ENCODE results near the gene WDR7.
"Not testable (repeated sequence)": the region's sequence is repeated elsewhere in the genome, so short reads cannot be mapped to it uniquely, and the experiment has no call there.

Gene WDR7

DNA sequence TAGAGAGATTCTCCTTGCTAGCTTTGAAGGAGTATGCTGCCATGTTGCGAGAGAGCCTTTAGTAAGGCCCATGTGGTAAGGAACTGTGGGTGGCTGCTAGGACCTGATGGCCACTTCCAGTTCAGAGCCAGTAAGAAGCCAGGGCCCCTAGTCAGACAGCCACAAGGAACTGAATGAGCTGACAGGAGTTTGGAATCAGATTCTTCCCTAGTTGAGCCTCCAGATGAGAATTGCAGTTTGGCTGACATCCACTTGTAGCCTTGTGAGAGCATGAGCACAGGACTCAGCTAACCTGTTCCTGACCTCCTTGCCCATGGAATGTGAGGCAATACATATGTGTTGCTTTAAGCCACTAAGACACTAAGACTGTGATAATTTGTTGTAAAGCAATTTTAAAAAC, 1.2 kb upstream of the WDR7 start:
- intact Hi-C loops (cut with DNase I), result no loop called here
- no peak for DNase-seq

DNA sequence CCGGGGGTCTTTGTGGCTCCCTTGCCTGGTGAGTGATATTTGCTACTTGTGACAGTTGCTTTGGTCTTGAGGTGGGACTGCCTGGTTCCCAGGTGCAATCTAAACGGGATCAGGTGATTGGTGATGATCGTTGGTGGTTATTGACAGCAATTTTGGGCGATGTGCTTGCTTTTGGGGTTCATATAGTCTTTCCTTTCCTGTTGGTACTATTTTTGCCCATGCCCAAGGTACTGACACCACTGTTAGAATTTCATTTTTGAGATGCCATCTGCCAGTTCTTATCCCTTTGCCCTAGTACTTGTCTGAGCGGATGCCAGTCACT, 573 bp downstream of the WDR7 start:
- intact Hi-C loops (cut with DNase I), result loop anchor here (1.0 kb wide), 1 partner anchor 13 kb away; the partner anchor contains the start of gene TXNL1
- DNase-seq, result no peak

DNA sequence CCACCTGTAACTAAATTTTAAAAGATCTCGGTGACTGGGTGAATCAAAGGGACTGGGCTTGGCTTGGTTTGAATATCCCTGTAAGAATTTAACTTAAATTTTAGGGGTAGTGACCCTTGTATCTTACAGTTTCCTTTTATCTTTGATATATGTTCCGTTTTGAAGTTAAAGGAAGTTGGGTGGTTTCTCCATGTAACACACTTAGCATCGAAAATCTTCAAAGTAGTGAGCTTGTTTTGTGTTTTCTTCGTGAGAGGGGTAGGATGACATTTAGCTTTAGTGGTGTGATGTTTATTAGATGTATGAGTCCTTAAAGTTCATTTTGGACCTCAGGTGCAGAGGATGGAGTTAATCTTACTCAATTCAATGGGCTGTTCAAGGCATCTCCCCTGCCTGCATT, 1.6 kb downstream of the WDR7 start:
- DNase-seq, result no peak
- intact Hi-C loops (cut with DNase I), result no loop called here

DNA sequence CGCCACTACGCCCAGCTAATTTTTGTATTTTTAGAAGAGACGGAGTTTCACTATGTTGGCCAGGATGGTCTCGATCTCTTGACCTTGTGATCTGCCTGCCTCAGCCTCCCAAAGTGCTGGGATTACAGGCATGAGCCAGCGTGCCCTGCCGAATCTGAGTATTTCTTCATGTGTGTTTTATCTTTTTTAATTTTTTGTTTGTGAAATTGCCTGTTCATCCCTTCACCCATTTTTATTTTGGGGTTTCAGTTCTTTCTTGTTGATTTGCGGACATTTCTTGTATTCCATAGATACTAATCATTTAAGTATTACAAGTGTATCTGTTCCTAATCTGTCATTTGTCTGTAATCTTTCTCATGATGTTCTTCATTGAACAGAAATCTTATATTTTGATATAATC, 3.1 kb downstream of the WDR7 start:
- intact Hi-C loops (cut with DNase I); DNase-seq: not testable (repeated sequence)

DNA sequence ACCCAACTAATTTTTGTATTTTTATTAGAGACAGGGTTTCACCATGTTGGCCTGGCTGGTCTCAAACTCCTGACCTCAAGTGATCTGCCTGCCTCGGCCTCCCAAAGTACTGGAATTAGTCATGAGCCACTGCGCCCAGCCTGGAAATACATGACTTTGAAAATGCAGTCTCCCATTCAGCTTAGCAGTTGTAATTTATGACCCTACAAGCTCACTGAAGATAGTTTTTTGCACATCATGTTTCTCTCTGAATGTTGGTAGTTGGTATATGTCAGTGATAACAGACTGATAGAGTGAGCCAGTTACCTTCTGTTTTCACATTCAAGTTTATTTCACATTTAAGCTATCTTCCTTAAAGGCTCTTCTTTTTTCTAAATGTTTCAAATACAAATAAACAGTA, 7.1 kb downstream of the WDR7 start:
- no peak for DNase-seq

DNA sequence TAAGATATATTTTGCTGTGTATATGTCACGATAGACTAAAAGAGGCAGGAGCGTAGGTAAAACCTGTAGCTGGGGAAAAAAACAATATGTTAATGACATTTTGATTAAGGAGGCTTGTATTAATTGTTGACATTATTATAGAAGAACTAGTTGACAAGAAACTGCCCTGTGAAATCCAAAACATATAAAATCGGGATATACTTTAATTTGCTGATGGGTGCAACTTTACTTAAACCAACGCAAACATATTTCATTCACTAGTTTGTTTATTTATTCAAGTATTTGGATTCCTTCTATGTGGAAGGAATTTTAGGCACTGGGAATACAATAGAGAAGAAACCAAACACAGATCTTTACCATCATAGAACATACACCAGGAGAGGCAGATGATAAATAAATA, 8.0 kb downstream of the WDR7 start:
- intact Hi-C loops (cut with DNase I), result no loop called here
- DNase-seq, result no peak

More for the DNA sequence above, 7.1 kb downstream of the WDR7 start:
- intact Hi-C loops (cut with DNase I), result no loop called here

DNA sequence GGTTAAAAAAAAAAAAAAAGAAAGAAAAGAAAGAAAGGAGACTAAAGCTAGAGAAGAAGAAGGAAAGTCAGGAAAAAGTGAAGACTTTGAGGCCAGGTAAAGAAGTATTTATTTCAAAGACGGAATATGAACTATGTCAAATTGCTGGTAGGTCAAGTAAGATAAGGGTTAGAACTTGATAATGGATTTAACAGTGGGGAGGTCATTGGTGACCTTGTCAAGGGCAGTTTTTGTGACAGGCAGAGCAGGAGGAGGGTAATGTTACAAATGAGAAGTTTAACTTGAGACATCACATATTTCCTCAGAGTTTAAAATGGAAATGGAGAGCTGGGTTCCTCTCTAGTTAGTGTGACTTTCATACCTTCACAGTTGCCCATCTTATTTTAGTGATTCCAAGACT, 9.5 kb downstream of the WDR7 start:
- DNase-seq, result no peak
- intact Hi-C loops (cut with DNase I), result no loop called here

DNA sequence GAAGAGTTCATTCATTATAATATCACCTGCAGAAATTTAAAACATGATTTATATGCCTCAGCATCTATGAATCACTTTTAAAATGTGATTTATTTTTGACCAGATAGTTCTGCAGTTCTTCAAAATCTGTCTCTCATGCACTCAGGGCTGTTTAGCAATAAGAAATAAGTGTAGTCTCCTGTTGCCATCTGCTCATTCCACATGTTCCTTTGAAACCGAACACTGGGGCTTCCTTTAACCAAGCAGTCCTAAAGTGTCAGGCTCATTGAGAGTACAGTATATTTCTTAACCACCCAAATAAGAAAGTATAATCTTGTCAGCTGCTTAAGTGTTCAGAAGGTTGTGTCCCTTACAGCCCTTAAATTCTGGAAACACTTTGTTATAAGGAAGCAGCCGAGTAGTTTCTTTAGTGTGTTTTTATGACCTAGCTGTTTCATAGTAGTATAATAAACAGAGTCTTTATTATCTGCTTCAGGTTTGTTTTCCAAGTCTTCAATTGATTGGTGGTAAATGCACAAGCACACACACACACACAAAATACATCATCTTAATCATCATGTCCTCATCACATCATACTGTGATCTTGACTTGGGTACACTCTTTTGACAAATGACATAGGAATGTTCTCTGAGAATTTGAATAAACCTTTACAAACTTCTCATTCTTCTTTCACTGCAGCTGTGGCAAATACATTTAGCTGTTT, 10.4 kb downstream of the WDR7 start:
- intact Hi-C loops (cut with DNase I), result no loop called here
- no peak for DNase-seq

DNA sequence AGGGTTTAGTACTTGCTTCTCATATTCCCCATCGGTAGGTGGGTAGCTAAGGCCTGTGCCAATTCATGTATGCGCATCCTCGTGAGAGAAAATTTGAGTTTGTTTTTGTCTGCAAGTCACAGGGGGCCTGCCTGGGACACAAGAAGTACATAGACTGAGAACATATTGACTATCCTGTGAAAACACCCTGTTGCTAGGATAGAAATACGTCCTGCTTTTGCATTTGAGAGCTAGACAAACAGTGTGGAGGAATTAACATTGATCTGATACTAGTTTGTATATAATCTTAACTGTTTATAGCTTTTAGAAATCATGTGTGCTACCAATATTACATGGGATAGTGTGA, 10.9 kb downstream of the WDR7 start:
- no peak for DNase-seq
- intact Hi-C loops (cut with DNase I), result no loop called here

DNA sequence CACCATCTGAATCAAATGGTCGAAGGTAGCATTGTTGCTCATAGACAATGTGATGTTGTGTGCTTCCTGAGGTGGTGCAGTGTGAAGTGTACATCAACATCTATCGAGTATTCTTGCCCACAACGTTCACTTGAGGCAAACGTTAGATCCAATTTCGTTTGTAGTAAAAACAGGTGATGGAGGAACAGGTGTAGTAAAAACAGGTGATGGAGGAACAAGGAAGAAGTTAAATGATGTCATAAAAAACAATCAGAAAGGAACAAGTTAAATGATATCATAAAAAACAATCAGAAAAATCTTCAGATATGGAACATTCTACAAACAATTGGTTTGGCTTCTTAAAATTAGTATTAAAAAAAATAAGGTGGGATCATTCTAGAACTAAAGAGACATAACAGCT, 11.3 kb downstream of the WDR7 start:
- intact Hi-C loops (cut with DNase I), result no loop called here

DNA sequence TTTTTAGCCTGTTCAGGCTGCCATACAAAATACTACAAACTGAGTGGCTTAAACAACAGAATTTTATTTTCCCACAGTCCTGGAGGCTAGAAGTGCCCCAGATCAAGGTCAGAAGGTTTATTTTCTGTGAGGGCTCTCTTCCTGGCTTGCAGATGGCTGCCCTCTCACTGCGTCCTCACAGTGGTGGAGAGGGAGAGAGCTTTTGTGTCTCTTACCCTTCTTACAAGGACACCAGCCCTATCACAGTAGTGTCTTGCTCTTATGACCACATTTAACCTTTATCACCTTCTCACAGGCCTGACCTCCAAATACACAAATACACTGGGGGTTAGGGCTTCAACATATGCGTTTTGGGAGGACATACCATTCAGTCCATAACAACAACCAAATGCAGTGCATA, 11.7 kb downstream of the WDR7 start:
- DNase-seq, result no peak
- intact Hi-C loops (cut with DNase I), result no loop called here

More for the DNA sequence above, 11.3 kb downstream of the WDR7 start:
- DNase-seq, result no peak

DNA sequence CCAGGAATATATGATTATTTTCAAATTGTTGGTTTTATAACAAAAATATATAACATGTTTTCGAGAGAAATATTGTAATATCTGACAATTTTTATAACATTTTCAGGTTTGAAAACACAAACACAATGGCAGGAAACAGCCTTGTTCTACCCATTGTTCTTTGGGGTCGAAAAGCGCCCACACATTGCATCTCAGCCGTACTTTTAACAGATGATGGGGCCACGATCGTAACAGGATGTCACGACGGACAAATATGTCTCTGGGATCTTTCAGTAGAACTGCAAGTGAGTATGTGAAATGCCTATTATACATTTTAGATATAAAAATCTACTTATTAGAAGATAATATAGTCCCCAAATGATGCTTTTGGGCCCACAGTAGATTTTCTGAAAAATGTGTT, 21.2 kb downstream of the WDR7 start:
- intact Hi-C loops (cut with DNase I), result no loop called here
- DNase-seq, result no peak

DNA sequence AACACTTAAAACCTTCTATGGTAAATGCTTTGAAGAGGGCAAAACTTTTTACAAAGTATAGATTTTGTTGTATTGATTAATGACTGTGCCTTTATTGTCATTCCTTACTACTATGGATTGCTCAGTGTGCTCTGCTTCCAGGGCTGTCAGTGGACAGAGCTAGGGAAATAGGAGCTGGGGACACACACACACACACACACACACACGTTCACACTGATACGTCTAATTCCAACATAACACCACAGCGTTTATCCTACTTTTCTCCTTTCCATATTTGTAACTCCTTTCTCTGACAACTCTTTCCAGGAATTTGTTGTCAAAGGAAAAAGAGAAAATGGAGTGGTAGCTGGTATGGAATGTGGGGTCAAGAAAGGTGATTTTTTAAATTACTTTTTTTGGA, 21.8 kb downstream of the WDR7 start:
- intact Hi-C loops (cut with DNase I), result no loop called here
- no peak for DNase-seq

DNA sequence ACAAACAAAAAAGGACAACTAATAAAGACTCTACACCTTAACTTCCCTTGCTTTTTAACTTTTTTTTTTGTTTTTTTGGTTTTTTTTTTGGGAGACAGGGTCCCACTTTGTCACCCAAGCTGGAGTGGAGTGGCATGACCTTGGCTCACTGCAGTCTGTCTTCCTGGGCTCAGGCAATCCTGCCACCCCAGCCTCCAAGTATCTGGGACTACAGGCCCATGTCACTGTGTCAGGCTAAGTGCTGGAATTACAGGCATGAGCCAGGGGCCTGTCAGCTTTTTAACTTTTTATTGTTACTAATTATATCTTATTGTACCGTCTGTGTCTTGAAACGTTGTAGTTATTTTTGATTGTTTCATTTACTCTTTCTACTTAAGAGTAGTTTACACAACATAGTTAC, 25.5 kb downstream of the WDR7 start:
- DNase-seq, result no peak
- intact Hi-C loops (cut with DNase I), result no loop called here

DNA sequence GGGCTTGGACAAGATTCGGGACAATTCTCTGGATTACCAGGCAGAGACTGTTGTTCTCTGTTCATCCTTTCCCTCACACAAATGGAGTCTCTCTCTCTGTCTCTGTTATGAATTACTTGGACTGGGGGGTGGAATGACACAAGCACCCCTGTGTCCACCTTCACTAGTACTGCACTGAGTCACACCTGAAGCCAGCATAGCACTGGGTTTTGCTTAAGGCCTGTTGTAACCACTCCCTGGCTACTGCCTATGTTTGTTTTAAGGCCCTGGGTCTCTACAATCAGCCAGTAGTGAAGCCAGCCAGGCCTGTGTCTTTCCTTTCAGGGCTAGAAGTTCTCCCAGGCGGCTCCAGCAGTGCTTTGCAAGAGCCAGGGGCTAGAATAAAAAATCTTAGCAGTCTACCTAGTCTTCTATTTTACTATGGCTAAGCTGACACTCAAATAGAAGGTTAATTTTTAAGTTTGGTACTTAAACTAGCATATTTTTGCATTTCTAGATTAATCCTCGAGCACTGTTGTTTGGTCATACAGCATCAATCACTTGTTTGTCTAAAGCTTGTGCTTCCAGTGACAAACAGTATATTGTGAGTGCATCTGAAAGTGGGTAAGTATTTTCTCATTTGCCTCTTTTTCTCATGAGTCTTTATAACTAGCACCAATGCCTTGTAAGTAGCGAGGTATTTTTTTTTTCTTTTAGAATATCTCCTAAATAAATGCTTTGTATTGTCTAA, 27.8 kb downstream of the WDR7 start:
- DNase-seq, result peak in 3 of 42 donors; percentile 7 to 25 (median 22)
- intact Hi-C loops (cut with DNase I), result no loop called here

DNA sequence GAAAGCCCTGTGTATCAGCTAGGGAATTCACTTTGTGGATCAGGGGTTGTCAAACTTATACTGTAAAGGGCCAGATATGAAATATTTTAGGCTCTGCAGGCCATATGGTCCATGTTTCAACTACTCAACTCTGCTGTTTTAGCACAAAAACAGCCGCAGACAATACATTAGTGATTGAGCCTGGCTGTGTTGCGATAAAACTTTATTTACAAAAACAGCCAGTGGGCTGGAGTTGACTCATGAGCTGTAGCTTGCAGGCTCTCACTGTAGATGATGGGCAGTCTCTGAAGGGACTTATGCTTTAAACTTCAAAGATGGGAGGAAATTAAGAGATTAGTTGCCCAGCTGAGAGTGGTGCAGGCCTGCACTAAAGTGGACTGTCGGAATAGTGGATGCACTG, 33.1 kb downstream of the WDR7 start:
- no peak for DNase-seq
- intact Hi-C loops (cut with DNase I), result no loop called here

DNA sequence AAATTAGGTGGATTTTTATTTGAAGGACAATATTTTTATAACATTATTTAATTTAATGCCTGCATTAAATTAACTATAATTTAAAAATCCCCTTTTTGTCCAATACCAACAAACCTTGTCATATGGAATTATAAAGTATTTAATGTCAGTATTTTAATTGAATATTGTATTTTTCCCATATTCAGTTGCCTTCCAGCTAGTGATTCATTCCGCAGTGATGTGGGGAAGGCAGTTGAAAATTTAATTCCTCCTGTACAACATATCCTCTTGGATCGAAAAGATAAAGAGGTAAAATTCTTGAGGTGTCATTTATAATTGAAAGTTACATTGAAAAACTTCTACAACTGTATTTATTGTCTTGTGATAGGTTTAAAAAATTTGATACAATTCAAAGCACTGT, 40.4 kb downstream of the WDR7 start:
- peak in 2 of 42 donors; percentile 18 to 21 for DNase-seq
- intact Hi-C loops (cut with DNase I), result no loop called here

DNA sequence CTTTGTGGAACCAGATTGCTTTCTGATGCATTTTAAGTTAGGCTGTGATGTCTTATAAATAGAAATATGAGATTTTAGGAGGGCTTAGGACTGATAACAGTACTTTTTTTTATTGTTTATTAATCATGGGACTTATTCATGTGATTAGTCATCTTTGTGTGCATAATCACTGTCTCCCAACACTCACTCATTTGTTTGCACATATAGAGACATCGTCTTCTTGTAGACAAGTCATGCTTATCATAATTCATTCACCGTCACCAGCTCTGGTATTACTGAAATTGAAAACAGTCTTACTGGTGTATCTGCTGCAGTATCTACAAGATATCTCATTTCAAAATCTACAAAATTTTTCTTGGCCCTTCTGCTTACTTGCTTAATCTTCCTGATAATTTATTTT, 45.8 kb downstream of the WDR7 start:
- no peak for DNase-seq
- intact Hi-C loops (cut with DNase I), result no loop called here

DNA sequence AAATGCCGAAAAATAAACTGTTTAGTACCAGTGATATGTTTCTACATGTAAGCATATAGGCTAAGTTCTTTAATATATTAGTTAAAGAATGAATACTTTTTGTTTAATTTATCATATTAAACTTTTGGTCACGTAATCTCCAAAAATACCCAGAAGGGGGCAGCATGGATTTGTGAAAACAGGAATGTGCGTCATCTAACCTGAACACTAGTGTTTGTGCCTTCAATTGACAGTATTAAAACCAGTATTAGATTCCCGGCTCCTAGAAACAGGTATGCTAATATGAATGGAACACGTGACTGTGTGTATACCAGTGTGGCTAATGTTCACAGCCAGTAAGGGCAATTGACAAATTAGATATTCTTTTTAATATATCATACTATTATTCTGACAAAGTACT, 51.8 kb downstream of the WDR7 start:
- intact Hi-C loops (cut with DNase I), result no loop called here
- DNase-seq, result peak in 15 of 42 donors; percentile 23 to 72 (median 39)

DNA sequence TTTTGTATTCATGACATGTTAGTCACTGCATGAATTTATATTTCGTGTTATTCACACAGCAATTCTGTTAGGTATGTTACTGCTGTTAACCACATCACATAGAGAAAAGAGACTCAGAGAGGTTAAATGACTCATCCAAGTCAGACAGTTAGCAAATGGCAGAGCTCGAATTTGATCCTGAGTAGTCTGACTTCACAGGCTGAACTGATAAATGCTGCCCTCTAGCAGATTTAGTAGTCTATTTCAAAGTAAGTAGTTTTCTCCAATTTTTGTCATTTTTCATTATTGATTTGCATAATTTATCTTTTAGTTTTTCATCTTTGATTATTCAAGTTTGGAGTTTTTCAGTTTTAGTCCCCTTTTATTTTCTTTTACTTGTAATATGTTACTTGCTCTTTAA, 58.3 kb downstream of the WDR7 start:
- DNase-seq, result peak in 8 of 42 donors; percentile 14 to 61 (median 24)
- intact Hi-C loops (cut with DNase I), result no loop called here

DNA sequence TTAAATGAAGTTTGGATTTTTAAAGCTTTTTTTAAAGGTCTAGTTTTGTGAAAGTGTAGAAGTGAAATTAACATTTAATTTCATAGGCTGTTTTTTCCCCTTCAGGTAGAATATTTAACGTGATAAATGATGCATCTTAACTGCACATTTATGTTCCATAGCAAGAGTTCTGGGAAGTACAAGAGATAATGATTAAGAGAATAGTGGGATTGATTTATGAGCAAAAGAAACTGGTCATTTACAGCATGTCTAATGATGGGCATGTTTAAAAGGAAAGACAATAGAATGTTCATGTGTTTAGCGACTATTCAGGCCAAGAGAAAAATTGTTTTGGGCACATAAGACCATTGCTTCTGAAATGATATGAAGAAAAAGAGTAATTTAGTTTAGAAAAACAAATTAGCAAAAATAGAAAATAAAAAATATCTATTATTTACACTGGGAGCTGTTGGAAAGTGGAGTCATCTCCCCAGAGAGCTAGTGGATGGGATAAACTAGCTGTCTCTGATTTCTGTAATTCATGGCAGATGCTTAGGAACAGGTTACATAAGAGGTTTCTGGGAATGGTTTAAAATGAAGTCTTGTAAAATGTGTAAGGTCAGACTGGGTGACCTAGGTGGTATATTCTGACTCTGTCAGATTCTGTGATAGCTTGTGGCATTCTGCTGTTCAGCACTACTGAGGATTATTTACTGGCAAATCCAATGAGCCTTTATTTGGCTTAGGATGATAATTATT, 60.7 kb downstream of the WDR7 start:
- no peak for DNase-seq
- intact Hi-C loops (cut with DNase I), result no loop called here

Data from head of caudate nucleus (tissue), 42 donors.